Epithelial cell of esophagus (primary cell): ENCODE results near the gene DHX32.

Experiments
- DNase-seq: peaks from one replicate; pipeline ENCODE4 v3.0.0; 2010; ENCODE audit warnings: low read depth
- H3K4me3 ChIP-seq: 2 replicates; pipeline ENCODE4 v1.5.1; 2011; ENCODE audit warnings: mild to moderate bottlenecking, low read length, control low read depth
- CTCF ChIP-seq: IDR thresholded peaks from 2 replicates; pipeline ENCODE4 v1.5.1; 2011; ENCODE audit warnings: low read depth, mild to moderate bottlenecking, low read length, control low read depth, inconsistent platforms; ENCODE audit not compliant: insufficient read depth; ENCODE audit errors: missing control alignments

The DHX32 gene

GRCh38 chr10:125844751-125845221, 36.3 kb downstream of the DHX32 start:
- no peak for TF ChIP-seq CTCF
- no peak for DNase-seq
- H3K4me3 ChIP-seq, result no peak overlapping the region

- TF ChIP-seq CTCF, result no peak
- no peak overlapping the region for H3K4me3 ChIP-seq
- no peak for DNase-seq
Observed at GRCh38 chr10:125843603-125844329, 37.3 kb downstream of the DHX32 start.

- no peak for TF ChIP-seq CTCF
- no peak overlapping the region for H3K4me3 ChIP-seq
- peak; percentile 5 for DNase-seq
Observed at GRCh38 chr10:125840955-125841354, 40.1 kb downstream of the DHX32 start.

- no peak for DNase-seq
- TF ChIP-seq CTCF, result no peak
- no peak overlapping the region for H3K4me3 ChIP-seq
Observed at GRCh38 chr10:125840406-125840805, 40.7 kb downstream of the DHX32 start.

- DNase-seq, result no peak
- no peak for TF ChIP-seq CTCF
- H3K4me3 ChIP-seq, result no peak overlapping the region
Observed at GRCh38 chr10:125838802-125839575, 42.1 kb downstream of the DHX32 start.

- no peak for TF ChIP-seq CTCF
- no peak for DNase-seq
- H3K4me3 ChIP-seq, result no peak overlapping the region
Observed at GRCh38 chr10:125836746-125837145, 44.3 kb downstream of the DHX32 start.
